ENCODE measurements around the gene SFSWAP. TPM values are rescaled to one million over a fixed set of nuclear protein-coding genes. Genes with fewer than 3 reads are reported as not detected.
"Not testable (repeated sequence)": the region's sequence is repeated elsewhere in the genome, so short reads cannot be mapped to it uniquely, and the experiment has no call there.

The SFSWAP gene
- total RNA-seq, 1 donor from 2014 or later: 36.1 TPM

GRCh38 chr12:131757111-131757510 lies 46.2 kb downstream of the SFSWAP start:
- no peak for DNase-seq (ENCODE audit: low spot score)

GRCh38 chr12:131758016-131758739 lies 47.3 kb downstream of the SFSWAP start:
- DNase-seq (ENCODE audit: low spot score): no peak

- DNase-seq (ENCODE audit: low spot score): no peak
Observed at GRCh38 chr12:131759176-131759575, 48.3 kb downstream of the SFSWAP start.

- DNase-seq (ENCODE audit: low spot score): no peak
Observed at GRCh38 chr12:131761638-131762037, 50.7 kb downstream of the SFSWAP start.

GRCh38 chr12:131764738-131765137 lies 53.8 kb downstream of the SFSWAP start:
- DNase-seq (ENCODE audit: low spot score): no peak

GRCh38 chr12:131765961-131766360 lies 55.1 kb downstream of the SFSWAP start:
- DNase-seq (ENCODE audit: low spot score): no peak

- DNase-seq (ENCODE audit: low spot score): no peak
Observed at GRCh38 chr12:131766382-131767107, 55.7 kb downstream of the SFSWAP start.

GRCh38 chr12:131770120-131770519 lies 59.2 kb downstream of the SFSWAP start:
- no peak for DNase-seq (ENCODE audit: low spot score)

GRCh38 chr12:131771965-131772364 lies 61.1 kb downstream of the SFSWAP start:
- DNase-seq (ENCODE audit: low spot score): no peak

- no peak for DNase-seq (ENCODE audit: low spot score)
Observed at GRCh38 chr12:131773582-131774221, 62.8 kb downstream of the SFSWAP start.

GRCh38 chr12:131774576-131775391 lies 63.9 kb downstream of the SFSWAP start:
- no peak for DNase-seq (ENCODE audit: low spot score)

GRCh38 chr12:131775392-131776236 lies 64.7 kb downstream of the SFSWAP start:
- no peak for DNase-seq (ENCODE audit: low spot score)

- no peak for DNase-seq (ENCODE audit: low spot score)
Observed at GRCh38 chr12:131776237-131776889, 65.5 kb downstream of the SFSWAP start.

GRCh38 chr12:131777269-131777668 lies 66.4 kb downstream of the SFSWAP start:
- DNase-seq (ENCODE audit: low spot score): not testable (repeated sequence)

GRCh38 chr12:131779027-131779426 lies 68.1 kb downstream of the SFSWAP start:
- no peak for DNase-seq (ENCODE audit: low spot score)

- no peak for DNase-seq (ENCODE audit: low spot score)
Observed at GRCh38 chr12:131782061-131782460, 71.2 kb downstream of the SFSWAP start.

GRCh38 chr12:131783915-131784541 lies 73.1 kb downstream of the SFSWAP start:
- no peak for DNase-seq (ENCODE audit: low spot score)

GRCh38 chr12:131784909-131785762 lies 74.2 kb downstream of the SFSWAP start:
- DNase-seq (ENCODE audit: low spot score): no peak
